Heart right ventricle (tissue), 16 donors: ENCODE data around the gene NEAT1. TPM values are rescaled to one million over a fixed set of nuclear protein-coding genes. Genes with fewer than 3 reads are reported as not detected.

Experiments used
- ATAC-seq, 8 donors: fragments of 200-7000 bp; cut with Tn5 transposase; one replicate each; pipeline ENCODE4 v1.9.1; 2020; ENCODE audit warnings: mild to moderate bottlenecking in 8 of 8, moderate library complexity in 8 of 8, moderate number of reproducible peaks in 1 of 8
- DNase-seq, 2 donors: peaks; one replicate each; pipeline ENCODE4 v3.0.0-alpha.2; 2020
- H3K27ac ChIP-seq, 10 donors: fragments of 200-600 bp; sonication (generic) in 2 of 10; one replicate each; pipeline versions ENCODE4 v1.5.0 to v1.8.0; 2020 to 2022; ENCODE audit warnings: mild to moderate bottlenecking in 3 of 10
- H3K27me3 ChIP-seq, 7 donors: fragments of 200-600 bp; one replicate each; pipeline ENCODE4 v1.8.0; 2021 to 2022; ENCODE audit warnings: mild to moderate bottlenecking in 2 of 7
- H3K36me3 ChIP-seq, 9 donors: fragments of 200-600 bp; sonication (generic) in 1 of 9; one replicate each; pipeline versions ENCODE4 v1.5.0 to v1.8.0; 2020 to 2022; ENCODE audit warnings: mild to moderate bottlenecking in 2 of 9
- H3K4me1 ChIP-seq, 9 donors: fragments of 200-600 bp; sonication (generic) in 1 of 9; one replicate each; pipeline versions ENCODE4 v1.5.0 to v1.8.0; 2020 to 2022; ENCODE audit warnings: mild to moderate bottlenecking in 4 of 9
- H3K4me3 ChIP-seq, 10 donors: fragments of 200-600 bp; sonication (generic) in 2 of 10; one replicate each; pipeline versions ENCODE4 v1.5.0 to v1.8.0; 2020 to 2022; ENCODE audit warnings: mild to moderate bottlenecking in 7 of 10, moderate library complexity in 2 of 10
- H3K9me3 ChIP-seq, 11 donors: fragments of 200-600 bp in 10 of 11; sonication (generic) in 2 of 11; one replicate each; pipeline versions ENCODE4 v1.5.0 to v1.8.0; 2013 to 2022; ENCODE audit warnings: mild to moderate bottlenecking in 2 of 11, control low read depth in 1 of 11, moderate library complexity in 1 of 11
- CTCF ChIP-seq, 9 donors: fragments of 200-600 bp; sonication (generic) in 2 of 9; IDR thresholded peaks; one replicate each; pipeline versions ENCODE4 v1.5.0 to v1.8.0; 2021 to 2022; ENCODE audit warnings: antibody characterized with exemption in 9 of 9, mild to moderate bottlenecking in 5 of 9, moderate library complexity in 1 of 9
- WGBS, 2 donors: extraction: QIAGEN DNeasy Blood & Tissue Kit; methylation state at CpG; one replicate each; pipeline ENCODE4 v1.1.7; 2013; ENCODE audit warnings: inconsistent platforms in 1 of 2; 5-methylcytosine and 5-hydroxymethylcytosine counted together
- intact Hi-C, 10 donors: fragments of 100-400 bp; cut with DNase I; formaldehyde crosslinking; loops; one replicate each; pipeline versions ENCODE4 v1.11.1 to v1.14.2; 2022
- polyA plus RNA-seq, 2 donors: library from polyadenylated mRNA; stranded (reverse); fragments of 200-250 nt; gene quantifications; one replicate each; pipeline ENCODE4 v1.2.3, GENCODE V29; 2013
- total RNA-seq, 10 donors: library from RNA; stranded (reverse); fragmentation: NEBNext Ultra II Directional in 3 of 10; extraction: Animal tissue kit (Norgen Biotek cat#: 25700) in 3 of 10; gene quantifications; one replicate each; pipeline versions ENCODE4 v1.2.1 to v1.2.4, GENCODE V29; 2021 to 2023
- donor health status: Arrhythmogenic right ventricular cardiomyopathy.
- donor health status: ischemic (EF 13 %, LVEDD 7.1; RV severe dilation, severe dysfunction).
- donor health status: healthy with polysubstance abuse.
- donor health status: DM: no; HTN: yes; CAD: no.
- donor health status: DM: no; HTN: no; CAD: no.
- donor health status: ischemic (EF 25% LVEDD 6.9; RV normal size, moderate dysfunction).
- donor health status: ischemic (EF 25% LVEDD 5.7; RV mildly dilated, moderate dysfunction).
- donor health status: healthy.
- donor health status: DM: yes; HTN: yes; CAD: no.
- donor health status: Ischemic cardiomyopathy.
- donor health status: ischemic (EF 35%, LVEDD 5.7; RV mildly dilated, moderate dysfunction).
- donor health status: nonischemic (EF 11% LVEDD 7.7; RV severe dilation, severe dysfunction).
- donor health status: DM: yes; HTN: yes; CAD: no.
- donor health status: PGD.
- donor health status: ischemic (EF 29% LVEDD 5.4; RV normal size, mild dysfunction).
- donor health status: nonischemic (EF 23%, LVEDD 6.1; RV moderate dilation, normal function).

The NEAT1 gene
- total and polyA plus RNA-seq, 12 donors, result 103 to 1,899 (median 432) TPM

GRCh38 chr11:65415499-65416340 lies 6.9 kb upstream of the NEAT1 start:
- H3K27ac ChIP-seq, result peak overlapping the region in 8 of 10 donors; percentile 99 to 100 (median 100)
- H3K27me3 ChIP-seq, result no peaks in the 10 kb centered on the region
- intact Hi-C loops, result loop anchor here (1.0 to 10.0 kb wide), 14 partner anchors 17 to 99 kb away; partner anchors contain the start of gene SLC25A45 (in 6 of the 10)
- H3K4me3 ChIP-seq, result peak overlapping the region in 9 of 10 donors; percentile 30 to 95 (median 81)
- H3K9me3 ChIP-seq, result no peaks in the 10 kb centered on the region
- WGBS, 2 donors, result 62 to 65% methylated on average over 11 of the region's 11 CpGs
- ATAC-seq (no peak), DNase-seq (no peak)
- TF ChIP-seq CTCF (IDR thresholded peaks at IDR 0.05), result no peak
- peaks cover 0 to 34% (median 5%) of the 10 kb centered on the region in 9 donors for H3K36me3 ChIP-seq
- peaks cover 33 to 74% (median 65%) of the 10 kb centered on the region in 9 donors for H3K4me1 ChIP-seq

- intact Hi-C loops, result loop anchor here (1.0 to 10.0 kb wide), 12 partner anchors 16 to 94 kb away; partner anchors contain the start of gene SLC25A45 (in 6 of the 10)
- ATAC-seq (peak; percentile 30 to 53 (median 48)), DNase-seq (peak; percentile 93 to 96)
- Histone ChIP-seq H3K36me3 (peaks cover 0 to 28% (median 2%) of the 10 kb centered on the region in 9 donors), H3K4me3 (peak overlapping the region; percentile 23 to 95 (median 74)), H3K4me1 (peaks cover 38 to 81% (median 71%) of the 10 kb centered on the region in 9 donors), H3K27ac (peak overlapping the region; percentile 99 to 100 (median 100)), H3K27me3 (no peaks in the 10 kb centered on the region), H3K9me3 (no peaks in the 10 kb centered on the region)
- peak in 8 of 9 donors; percentile 94 to 99 (median 98) for TF ChIP-seq CTCF (IDR thresholded peaks at IDR 0.05)
- WGBS, 2 donors, result 3% methylated on average over 18 of the region's 18 CpGs
Observed at GRCh38 chr11:65416341-65416824, 6.2 kb upstream of the NEAT1 start.

- peaks cover 38 to 83% (median 76%) of the 10 kb centered on the region in 9 donors for H3K4me1 ChIP-seq
- H3K27me3 ChIP-seq, result no peaks in the 10 kb centered on the region
- H3K27ac ChIP-seq, result peak overlapping the region; percentile 99 to 100 (median 100)
- peak overlapping the region; percentile 23 to 95 (median 74) for H3K4me3 ChIP-seq
- no peak for ATAC-seq
- TF ChIP-seq CTCF (IDR thresholded peaks at IDR 0.05), result no peak
- peaks cover 0 to 21% (median 0%) of the 10 kb centered on the region in 9 donors for H3K36me3 ChIP-seq
- H3K9me3 ChIP-seq, result no peaks in the 10 kb centered on the region
- WGBS, 2 donors, result 15 to 18% methylated on average over 14 of the region's 14 CpGs
- DNase-seq, result peak; percentile 45 to 58
- intact Hi-C loops, result loop anchor here (1.0 to 10.0 kb wide), 12 partner anchors 16 to 94 kb away; partner anchors contain the start of gene SLC25A45 (in 6 of the 10)
Observed at GRCh38 chr11:65416841-65417701, 5.5 kb upstream of the NEAT1 start.
